Left ventricle myocardium superior (tissue), 1 donor: ENCODE results near the gene EVA1A. TPM values are rescaled to one million over a fixed set of nuclear protein-coding genes. Genes with fewer than 3 reads are reported as not detected.

ENCODE experiments used
- ATAC-seq: fragments of 200-7000 bp; cut with Tn5 transposase; one replicate; pipeline ENCODE4 v1.9.1; 2020; ENCODE audit warnings: mild to moderate bottlenecking, moderate library complexity
- DNase-seq: peaks from one replicate; pipeline ENCODE4 v3.0.0-alpha.2; 2020
- intact Hi-C: fragments of 100-400 bp; cut with micrococcal nuclease; formaldehyde crosslinking; loops from one replicate; pipeline ENCODE4 v1.11.0; 2022
- total RNA-seq: library from RNA; stranded (reverse); fragmentation: NEBNext Ultra II Directional; extraction: Animal tissue kit (Norgen Biotek cat#: 25700); gene quantifications from one replicate; pipeline ENCODE4 v1.2.1, GENCODE V29; 2021
- donor health status: DM: no; HTN: yes; CAD: no; lungs with severe emphysema.

EVA1A gene
- total RNA-seq, 1 donor from 2014 or later, result 0.94 TPM

GRCh38 chr2:75594596-75594995, 33.9 kb upstream of the EVA1A start:
- no peak for ATAC-seq
- no peak for DNase-seq
- intact Hi-C loops, result no loop called here

GRCh38 chr2:75592888-75593287, 32.1 kb upstream of the EVA1A start:
- DNase-seq (no peak), ATAC-seq (no peak)
- intact Hi-C loops, result no loop called here

GRCh38 chr2:75592030-75592429, 31.3 kb upstream of the EVA1A start:
- no peak for DNase-seq
- ATAC-seq, result no peak
- intact Hi-C loops, result no loop called here

GRCh38 chr2:75589391-75590105, 28.8 kb upstream of the EVA1A start:
- DNase-seq (no peak), ATAC-seq (no peak)
- intact Hi-C loops, result no loop called here

- DNase-seq (no peak), ATAC-seq (no peak)
- intact Hi-C loops, result no loop called here
Measured at GRCh38 chr2:75587954-75588587, 27.3 kb upstream of the EVA1A start.

GRCh38 chr2:75586971-75587370, 26.2 kb upstream of the EVA1A start:
- intact Hi-C loops, result no loop called here
- no peak for DNase-seq
- no peak for ATAC-seq

- intact Hi-C loops, result no loop called here
- ATAC-seq (no peak), DNase-seq (no peak)
Measured at GRCh38 chr2:75582840-75583239, 22.1 kb upstream of the EVA1A start.

GRCh38 chr2:75580606-75581005, 19.9 kb upstream of the EVA1A start:
- intact Hi-C loops, result no loop called here
- DNase-seq, result no peak
- ATAC-seq, result no peak

- ATAC-seq (no peak), DNase-seq (no peak)
- intact Hi-C loops, result no loop called here
Measured at GRCh38 chr2:75580156-75580555, 19.4 kb upstream of the EVA1A start.

GRCh38 chr2:75579186-75579585, 18.4 kb upstream of the EVA1A start:
- DNase-seq (no peak), ATAC-seq (no peak)
- intact Hi-C loops, result no loop called here

GRCh38 chr2:75577280-75577679, 16.5 kb upstream of the EVA1A start:
- intact Hi-C loops, result no loop called here
- DNase-seq, result no peak
- ATAC-seq, result no peak

GRCh38 chr2:75574106-75574505, 13.4 kb upstream of the EVA1A start:
- ATAC-seq (no peak), DNase-seq (no peak)
- intact Hi-C loops, result no loop called here

GRCh38 chr2:75573145-75573878, 12.6 kb upstream of the EVA1A start:
- no peak for ATAC-seq
- intact Hi-C loops, result no loop called here
- no peak for DNase-seq

- intact Hi-C loops, result no loop called here
- ATAC-seq (no peak), DNase-seq (no peak)
Measured at GRCh38 chr2:75571730-75572430, 11.1 kb upstream of the EVA1A start.

- ATAC-seq (peak; percentile 82), DNase-seq (peak; percentile 35)
- intact Hi-C loops, result no loop called here
Measured at GRCh38 chr2:75570948-75571729, 10.4 kb upstream of the EVA1A start.

- ATAC-seq (no peak), DNase-seq (no peak)
- intact Hi-C loops, result no loop called here
Measured at GRCh38 chr2:75570024-75570947, 9.5 kb upstream of the EVA1A start.

GRCh38 chr2:75569546-75569945, 8.8 kb upstream of the EVA1A start:
- ATAC-seq (no peak), DNase-seq (no peak)
- intact Hi-C loops, result no loop called here

- no peak for ATAC-seq
Measured at GRCh38 chr2:75568174-75568573, 7.4 kb upstream of the EVA1A start.

More at GRCh38 chr2:75568174-75568573, 7.4 kb upstream of the EVA1A start:
- intact Hi-C loops, result no loop called here
- DNase-seq, result no peak
